A549 treated with GW870086 at 1 μM for 4 hours (cell line): ENCODE data around the gene OR2T10. TPM values are rescaled to one million over a fixed set of nuclear protein-coding genes. Genes with fewer than 3 reads are reported as not detected.

Source experiments
- total RNA-seq: library from RNA; stranded (reverse); fragments of 200-300 nt; extraction: Qiagen RNA extraction; gene quantifications from 5 replicates; pipeline ENCODE4 v1.2.3, GENCODE V29; 2022; ENCODE audit warnings: low read depth

Gene OR2T10, protein sequence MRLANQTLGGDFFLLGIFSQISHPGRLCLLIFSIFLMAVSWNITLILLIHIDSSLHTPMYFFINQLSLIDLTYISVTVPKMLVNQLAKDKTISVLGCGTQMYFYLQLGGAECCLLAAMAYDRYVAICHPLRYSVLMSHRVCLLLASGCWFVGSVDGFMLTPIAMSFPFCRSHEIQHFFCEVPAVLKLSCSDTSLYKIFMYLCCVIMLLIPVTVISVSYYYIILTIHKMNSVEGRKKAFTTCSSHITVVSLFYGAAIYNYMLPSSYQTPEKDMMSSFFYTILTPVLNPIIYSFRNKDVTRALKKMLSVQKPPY
- total RNA-seq, result not detected in 5 replicates

DNA sequence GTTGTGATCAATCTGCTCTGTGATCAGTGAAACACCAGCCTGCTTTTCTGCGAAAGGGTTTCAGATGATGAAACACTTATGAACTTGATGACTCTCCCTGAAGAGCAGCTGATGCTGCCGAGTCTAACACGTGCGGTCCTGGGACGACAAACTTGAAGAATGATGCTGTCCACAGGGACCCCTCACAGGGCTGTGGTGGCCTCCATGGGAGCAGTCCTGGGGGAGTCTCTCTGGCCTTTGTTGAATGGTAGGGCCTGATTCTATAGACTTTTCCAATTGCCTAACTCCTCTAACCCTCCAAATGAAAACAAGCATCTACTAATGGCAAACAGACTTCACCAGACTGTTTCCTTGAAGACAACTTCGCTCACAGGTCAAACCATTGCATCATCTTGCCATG lies at the start of gene OR2T10:
Gene OR2T10, minus strand, starts transcription at position 112 of the 400 bp plus-strand sequence. CDS start 3,932 bp downstream, outside the sequence.

DNA sequence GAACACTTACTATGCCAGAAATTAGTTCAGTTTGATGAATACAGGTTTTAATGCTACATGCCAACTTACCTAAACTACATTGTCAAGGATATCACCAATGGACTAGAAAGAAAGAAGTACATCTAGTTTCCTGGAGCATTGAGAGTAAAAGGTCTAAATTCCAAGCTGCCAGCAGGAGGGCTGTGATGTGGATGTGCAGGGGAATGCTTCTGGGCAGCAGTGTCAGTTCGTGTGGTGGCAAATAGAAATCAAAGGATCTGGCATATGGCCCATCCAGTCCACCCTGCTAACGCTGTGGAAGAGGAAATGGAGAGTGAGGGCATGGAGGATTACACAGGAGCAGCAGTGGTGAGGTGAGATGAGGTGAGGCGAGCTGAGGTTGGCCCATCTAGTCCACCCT lies 47.7 kb upstream of the OR2T10 start, which contains the start of gene OR2T35:
Gene OR2T35, minus strand, starts transcription at position 101 of the 400 bp plus-strand sequence. CDS start 6,020 bp downstream, outside the sequence.

DNA sequence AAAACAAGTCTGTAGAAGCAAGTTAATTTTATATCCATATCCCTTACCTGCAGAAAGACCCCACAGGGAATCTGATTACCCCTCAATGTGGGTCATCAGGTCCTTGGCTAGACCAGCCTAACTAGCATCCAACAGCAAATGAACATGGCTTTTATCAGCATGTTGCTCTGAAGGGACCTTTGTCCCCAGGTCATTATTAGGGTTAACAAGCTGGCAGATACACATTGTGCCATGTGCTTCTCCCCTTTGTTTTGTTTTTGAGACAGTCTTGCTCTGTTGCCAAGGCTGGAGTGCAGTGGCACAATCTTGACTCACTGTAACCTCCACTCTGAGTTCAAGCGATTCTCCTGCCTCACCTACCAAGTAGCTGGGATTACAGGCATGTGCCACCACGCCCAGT lies 37.5 kb upstream of the OR2T10 start, which contains the start of gene OR2T11:
Gene OR2T11, minus strand, starts transcription at position 101 of the 400 bp plus-strand sequence. CDS start 7,963 bp downstream, outside the sequence.

DNA sequence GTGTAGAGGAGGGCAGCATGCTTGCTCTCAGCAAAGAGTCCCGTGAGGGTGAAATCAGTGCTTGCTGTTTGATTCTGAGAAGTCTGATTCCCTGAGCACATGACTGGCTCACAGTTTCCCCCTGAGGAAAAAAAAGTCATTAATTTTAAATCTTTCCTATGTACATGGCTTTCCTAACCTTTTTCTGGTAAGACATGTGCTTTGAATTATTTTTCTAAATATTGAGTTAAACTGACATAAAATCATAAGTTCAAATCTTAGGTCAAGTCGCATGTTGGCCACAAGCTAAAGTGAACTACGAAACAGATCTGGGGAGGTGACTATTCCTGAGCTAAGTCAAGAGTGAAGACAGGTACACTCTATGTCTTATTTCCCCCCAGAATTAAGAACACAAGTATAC lies 22.8 kb downstream of the OR2T10 start, which contains the start of gene OR2T34:
Gene OR2T34, minus strand, starts transcription at position 101 of the 400 bp plus-strand sequence. Its CDS starts 0 bp downstream, at position 101.

DNA sequence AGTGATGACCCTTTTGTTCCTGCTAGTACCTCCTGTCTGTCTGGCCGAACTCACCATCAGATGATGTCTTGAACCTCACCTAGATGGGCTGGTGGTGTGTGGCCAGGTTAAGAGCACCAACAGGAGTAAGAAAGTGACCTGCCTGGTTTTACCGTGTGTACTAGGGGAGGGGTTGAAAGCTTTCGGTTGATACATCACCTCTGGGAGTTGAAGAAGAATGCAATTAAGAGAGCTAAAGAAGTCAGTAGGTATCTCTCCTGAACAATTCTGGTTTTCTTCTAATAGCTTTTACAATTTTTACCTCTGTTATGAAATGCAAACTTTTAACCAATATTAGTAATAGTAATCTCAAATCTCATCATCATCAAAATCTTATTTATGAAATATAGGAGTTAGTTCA lies 34.8 kb downstream of the OR2T10 start, which contains the start of gene OR2T29:
Gene OR2T29, minus strand, starts transcription at position 101 of the 400 bp plus-strand sequence. CDS start 3,281 bp downstream, outside the sequence.

Other genes with a start within 250 kb of the OR2T10 start
- not detected in 5 replicates for gene OR14C36, start 248.9 kb downstream of the OR2T10 start, total RNA-seq
- not detected in 5 replicates for gene OR2T4, start 236.0 kb downstream of the OR2T10 start, total RNA-seq
- not detected in 5 replicates for gene OR2T6, start 222.0 kb downstream of the OR2T10 start, total RNA-seq
- gene OR2T1, start 194.7 kb downstream of the OR2T10 start, total RNA-seq, result not detected in 5 replicates
- not detected in 5 replicates for gene OR2T2, start 152.1 kb downstream of the OR2T10 start, total RNA-seq
- not detected in 5 replicates for gene OR2T3, start 124.3 kb downstream of the OR2T10 start, total RNA-seq
- gene OR2T5, start 109.1 kb downstream of the OR2T10 start, total RNA-seq, result not detected in 5 replicates
- not detected in 5 replicates for gene OR2G6, start 89.6 kb downstream of the OR2T10 start, total RNA-seq
- not detected in 5 replicates for gene OR2T29, start 34.9 kb downstream of the OR2T10 start, total RNA-seq
- gene OR2T34, start 22.9 kb downstream of the OR2T10 start, total RNA-seq, result not detected in 5 replicates
- not detected in 5 replicates for gene OR2T11, start 37.4 kb upstream of the OR2T10 start, total RNA-seq
- not detected in 5 replicates for gene OR2T35, start 47.6 kb upstream of the OR2T10 start, total RNA-seq
- gene OR2T27, start 57.8 kb upstream of the OR2T10 start, total RNA-seq, result not detected in 5 replicates
- gene OR14I1, start 105.1 kb upstream of the OR2T10 start, total RNA-seq, result not detected in 5 replicates
- 0.10 to 0.12 TPM (median 0.12 TPM) in 4 of 5 replicates, not detected in the other for gene LYPD8, start 158.1 kb upstream of the OR2T10 start, total RNA-seq
- 22.3 to 27.1 TPM (median 24.4 TPM) in 5 replicates for gene SH3BP5L, start 228.2 kb upstream of the OR2T10 start, total RNA-seq
- gene ZNF672, start 240.5 kb upstream of the OR2T10 start, total RNA-seq, result 15.9 to 22.6 TPM (median 22.2 TPM) in 5 replicates